Measurements from ENCODE around the gene LCN6. TPM values are rescaled to one million over a fixed set of nuclear protein-coding genes. Genes with fewer than 3 reads are reported as not detected.
"Not testable (repeated sequence)": the region's sequence is repeated elsewhere in the genome, so short reads cannot be mapped to it uniquely, and the experiment has no call there.

The LCN6 gene
- total RNA-seq, 1 donor from 2014 or later, result not detected

GRCh38 chr9:136707011-136707410, 41.3 kb downstream of the LCN6 start:
- Mint-ChIP-seq H3K36me3 (ENCODE audit: low read depth) (no peaks in the 10 kb centered on the region), H3K4me3 (no peak overlapping the region), H3K4me1 (peaks cover 4% of the 10 kb centered on the region), H3K27me3 (ENCODE audit: low read depth) (peaks cover 6% of the 10 kb centered on the region), H3K27ac (ENCODE audit: unreplicated experiment) (no peak overlapping the region), H3K9me3 (no peaks in the 10 kb centered on the region)
- TF ChIP-seq CTCF (conservative IDR thresholded peaks at IDR 0.05), result no peak
- no peak for DNase-seq (ENCODE audit: low read depth, low spot score)

- H3K27me3 Mint-ChIP-seq (ENCODE audit: low read depth), result peaks cover 12% of the 10 kb centered on the region
- no peak for DNase-seq (ENCODE audit: low read depth, low spot score)
- no peak overlapping the region for H3K27ac Mint-ChIP-seq (ENCODE audit: unreplicated experiment)
- H3K9me3 Mint-ChIP-seq, result no peaks in the 10 kb centered on the region
- TF ChIP-seq CTCF (conservative IDR thresholded peaks at IDR 0.05), result no peak
- H3K4me1 Mint-ChIP-seq, result peaks cover 3% of the 10 kb centered on the region
- no peaks in the 10 kb centered on the region for H3K36me3 Mint-ChIP-seq (ENCODE audit: low read depth)
- H3K4me3 Mint-ChIP-seq, result no peak overlapping the region
These were observed 42.8 kb downstream of the LCN6 start for GRCh38 chr9:136705564-136705963.

- not testable (repeated sequence) for H3K36me3 Mint-ChIP-seq (ENCODE audit: low read depth); H3K9me3 Mint-ChIP-seq; H3K27me3 Mint-ChIP-seq (ENCODE audit: low read depth); H3K4me1 Mint-ChIP-seq; H3K27ac Mint-ChIP-seq (ENCODE audit: unreplicated experiment); DNase-seq (ENCODE audit: low read depth, low spot score); H3K4me3 Mint-ChIP-seq
These were observed 43.6 kb downstream of the LCN6 start for GRCh38 chr9:136704741-136705140.

GRCh38 chr9:136703276-136703860, 45.0 kb downstream of the LCN6 start:
- H3K27me3 Mint-ChIP-seq (ENCODE audit: low read depth), result peaks cover 9% of the 10 kb centered on the region

GRCh38 chr9:136701668-136702053, 46.7 kb downstream of the LCN6 start:
- no peak for DNase-seq (ENCODE audit: low read depth, low spot score)
- no peaks in the 10 kb centered on the region for H3K9me3 Mint-ChIP-seq
- H3K36me3 Mint-ChIP-seq (ENCODE audit: low read depth), result no peaks in the 10 kb centered on the region
- H3K27ac Mint-ChIP-seq (ENCODE audit: unreplicated experiment), result no peak overlapping the region
- H3K4me3 Mint-ChIP-seq, result no peak overlapping the region
- peaks cover 9% of the 10 kb centered on the region for H3K27me3 Mint-ChIP-seq (ENCODE audit: low read depth)
- peaks cover 16% of the 10 kb centered on the region for H3K4me1 Mint-ChIP-seq
- TF ChIP-seq CTCF (conservative IDR thresholded peaks at IDR 0.05), result no peak

More at GRCh38 chr9:136703276-136703860, 45.0 kb downstream of the LCN6 start:
- no peaks in the 10 kb centered on the region for H3K36me3 Mint-ChIP-seq (ENCODE audit: low read depth)
- TF ChIP-seq CTCF (conservative IDR thresholded peaks at IDR 0.05), result no peak
- H3K4me3 Mint-ChIP-seq, result no peak overlapping the region
- no peaks in the 10 kb centered on the region for H3K9me3 Mint-ChIP-seq
- no peak for DNase-seq (ENCODE audit: low read depth, low spot score)
- peaks cover 7% of the 10 kb centered on the region for H3K4me1 Mint-ChIP-seq
- no peak overlapping the region for H3K27ac Mint-ChIP-seq (ENCODE audit: unreplicated experiment)

GRCh38 chr9:136700959-136701667, 47.2 kb downstream of the LCN6 start:
- TF ChIP-seq CTCF (conservative IDR thresholded peaks at IDR 0.05), result no peak
- Mint-ChIP-seq H3K9me3 (no peaks in the 10 kb centered on the region), H3K27ac (ENCODE audit: unreplicated experiment) (no peak overlapping the region)

More at GRCh38 chr9:136700959-136701667, 47.2 kb downstream of the LCN6 start:
- Mint-ChIP-seq H3K36me3 (ENCODE audit: low read depth) (no peaks in the 10 kb centered on the region), H3K4me1 (peaks cover 16% of the 10 kb centered on the region), H3K27me3 (ENCODE audit: low read depth) (peaks cover 8% of the 10 kb centered on the region), H3K4me3 (no peak overlapping the region)
- DNase-seq (ENCODE audit: low read depth, low spot score), result no peak

Data from neural crest cell (in vitro differentiated cells).